Fibroblast of mammary gland (primary cell): ENCODE results near the gene TBC1D22A.
"Not testable (repeated sequence)": the region's sequence is repeated elsewhere in the genome, so short reads cannot be mapped to it uniquely, and the experiment has no call there.

Experiments
- DNase-seq: peaks from one replicate; pipeline ENCODE4 v3.0.0-alpha.2; 2010; ENCODE audit warnings: low read depth
- H3K4me3 ChIP-seq: 2 replicates; pipeline ENCODE4 v1.5.1; 2011; ENCODE audit warnings: low read depth, mild to moderate bottlenecking, low read length, moderate library complexity; ENCODE audit not compliant: control insufficient read depth
- CTCF ChIP-seq: conservative IDR thresholded peaks from 2 replicates; pipeline ENCODE4 v1.5.1; 2011; ENCODE audit warnings: low read depth, low read length, inconsistent platforms; ENCODE audit not compliant: control insufficient read depth, insufficient read depth

The TBC1D22A gene

GRCh38 chr22:46976143-46976542 lies 213.7 kb downstream of the TBC1D22A start:
- DNase-seq = no peak
- no peak overlapping the region for H3K4me3 ChIP-seq
- TF ChIP-seq CTCF = no peak

GRCh38 chr22:46976598-46976997 lies 214.1 kb downstream of the TBC1D22A start:
- TF ChIP-seq CTCF = no peak
- H3K4me3 ChIP-seq = no peak overlapping the region
- DNase-seq = no peak

GRCh38 chr22:46977656-46978343 lies 215.3 kb downstream of the TBC1D22A start:
- no peak for TF ChIP-seq CTCF
- DNase-seq = no peak
- H3K4me3 ChIP-seq = no peak overlapping the region

GRCh38 chr22:46978668-46979067 lies 216.2 kb downstream of the TBC1D22A start:
- H3K4me3 ChIP-seq, DNase-seq: not testable (repeated sequence)

- TF ChIP-seq CTCF = no peak
- no peak overlapping the region for H3K4me3 ChIP-seq
- DNase-seq = no peak
Observed at GRCh38 chr22:46979506-46979905, 217.1 kb downstream of the TBC1D22A start.

- no peak for TF ChIP-seq CTCF
- H3K4me3 ChIP-seq = no peak overlapping the region
- DNase-seq = no peak
Observed at GRCh38 chr22:46980392-46980791, 217.9 kb downstream of the TBC1D22A start.

GRCh38 chr22:46982635-46983034 lies 220.2 kb downstream of the TBC1D22A start:
- no peak for TF ChIP-seq CTCF
- no peak for DNase-seq
- no peak overlapping the region for H3K4me3 ChIP-seq
